ENCODE data around the gene STK33.
"Not testable (repeated sequence)": the region's sequence is repeated elsewhere in the genome, so short reads cannot be mapped to it uniquely, and the experiment has no call there.

STK33 gene

DNA sequence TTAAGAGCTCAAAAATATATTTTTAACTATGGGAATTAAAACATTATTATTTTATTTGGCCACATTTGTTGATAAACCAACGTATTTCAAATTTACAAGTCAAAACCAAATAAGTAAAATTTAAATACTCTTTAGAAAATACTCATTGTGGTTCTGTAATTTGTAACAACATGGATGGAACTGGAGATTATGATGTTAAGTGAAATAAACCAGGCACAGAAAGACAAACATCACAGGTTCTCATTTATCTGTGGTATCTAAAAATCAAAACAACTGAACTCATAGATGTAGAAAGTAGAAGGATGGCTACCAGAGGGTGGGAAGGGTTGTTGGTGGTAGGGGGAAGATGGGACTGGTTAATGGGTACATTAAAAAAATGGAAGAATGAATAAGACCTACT is 50.8 kb downstream of the STK33 start:
- no peak for DNase-seq (ENCODE audit: low spot score)

DNA sequence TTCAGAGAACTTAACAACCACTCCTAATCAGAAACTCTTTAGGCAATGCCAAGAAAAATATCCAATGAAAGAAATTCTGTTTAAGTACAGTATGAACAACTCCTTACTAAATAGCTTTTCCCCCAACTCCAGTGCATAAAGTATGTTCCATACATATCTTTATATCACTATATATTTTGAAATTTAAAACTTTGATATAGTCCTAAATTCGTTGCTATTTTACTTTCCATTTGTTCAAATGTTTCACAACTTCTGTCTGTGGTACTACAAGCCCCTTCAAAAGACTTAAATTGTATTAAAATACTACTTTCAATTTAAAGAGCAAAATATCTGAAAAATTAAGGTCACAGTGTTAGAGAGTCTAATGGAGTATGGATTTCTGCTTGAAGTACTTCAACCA is 52.6 kb downstream of the STK33 start:
- no peak for DNase-seq (ENCODE audit: low spot score)

DNA sequence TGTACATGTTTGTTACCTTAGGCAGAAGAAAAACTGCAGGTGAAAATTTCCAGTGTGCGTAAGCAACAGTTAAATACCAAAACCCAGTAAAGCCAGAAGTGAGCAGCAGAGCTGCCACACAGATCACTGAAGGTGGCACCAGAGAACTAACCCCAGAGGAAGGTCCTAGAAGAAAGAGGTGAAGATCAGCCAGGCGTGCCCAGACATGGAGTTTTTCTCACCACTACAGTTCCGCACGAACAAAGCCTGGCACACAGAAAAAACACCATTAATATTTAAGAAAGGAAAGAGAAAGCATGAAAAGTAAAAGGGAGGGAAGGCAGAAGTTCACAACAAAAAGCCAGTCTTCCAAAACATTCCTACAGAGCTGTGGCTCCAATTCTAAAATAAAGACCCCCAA is 60.7 kb downstream of the STK33 start:
- DNase-seq (ENCODE audit: low spot score): no peak

DNA sequence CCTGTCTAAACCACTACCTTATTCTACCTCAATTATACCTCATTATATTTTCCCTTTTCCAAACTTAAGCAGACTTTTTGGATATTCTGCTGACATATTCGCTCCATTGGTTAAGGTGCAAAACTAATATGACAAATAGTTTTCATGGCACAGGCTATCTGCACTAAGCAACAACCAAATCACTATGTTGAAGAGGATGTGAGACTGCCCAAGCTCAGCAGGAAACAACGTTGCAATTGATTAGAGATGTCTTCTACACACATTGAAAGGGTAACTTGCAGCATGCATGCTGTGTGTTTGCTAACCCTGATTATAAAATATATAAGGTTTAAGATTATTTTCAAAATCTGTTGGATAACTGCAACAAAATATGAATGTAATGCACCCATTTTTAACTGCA is 61.6 kb downstream of the STK33 start:
- no peak for DNase-seq (ENCODE audit: low spot score)

DNA sequence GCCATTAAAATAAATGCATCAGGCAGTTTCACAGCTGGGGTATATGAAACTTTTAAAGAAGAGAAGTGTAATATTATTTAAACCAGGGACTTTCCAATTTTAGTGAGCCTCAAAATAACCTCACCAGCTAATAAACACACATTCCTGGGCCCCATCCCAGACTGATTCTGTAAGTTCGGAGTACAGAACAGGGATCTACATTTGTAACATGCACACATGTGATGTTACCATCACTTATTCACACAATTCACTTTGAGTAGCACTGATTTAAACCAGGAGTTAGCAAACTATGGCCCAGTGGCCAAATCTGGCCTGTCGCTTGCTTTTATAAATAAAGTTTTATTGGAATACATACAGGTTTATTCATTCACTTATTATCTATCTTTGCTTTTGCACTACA is 62.0 kb downstream of the STK33 start:
- no peak for DNase-seq (ENCODE audit: low spot score)

DNA sequence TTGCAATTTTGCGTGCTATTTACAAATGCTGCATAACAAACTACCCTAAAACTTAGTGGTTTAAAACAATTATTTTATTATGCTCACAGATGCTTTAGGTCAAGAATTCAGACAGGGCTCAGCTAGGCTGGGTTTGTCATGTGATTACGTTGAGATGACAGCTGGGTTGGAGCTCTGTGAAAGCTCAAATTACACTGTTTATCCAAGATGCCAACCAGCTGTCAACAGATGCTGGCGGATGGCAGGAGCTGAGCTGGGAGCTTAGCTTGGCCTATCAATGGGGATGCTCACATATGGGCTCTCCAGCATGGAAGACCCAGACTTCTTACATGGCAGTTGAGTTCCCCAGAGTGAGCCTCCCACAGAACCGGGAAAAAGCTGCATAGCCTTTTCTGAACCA is 62.7 kb downstream of the STK33 start:
- no peak for DNase-seq (ENCODE audit: low spot score)

DNA sequence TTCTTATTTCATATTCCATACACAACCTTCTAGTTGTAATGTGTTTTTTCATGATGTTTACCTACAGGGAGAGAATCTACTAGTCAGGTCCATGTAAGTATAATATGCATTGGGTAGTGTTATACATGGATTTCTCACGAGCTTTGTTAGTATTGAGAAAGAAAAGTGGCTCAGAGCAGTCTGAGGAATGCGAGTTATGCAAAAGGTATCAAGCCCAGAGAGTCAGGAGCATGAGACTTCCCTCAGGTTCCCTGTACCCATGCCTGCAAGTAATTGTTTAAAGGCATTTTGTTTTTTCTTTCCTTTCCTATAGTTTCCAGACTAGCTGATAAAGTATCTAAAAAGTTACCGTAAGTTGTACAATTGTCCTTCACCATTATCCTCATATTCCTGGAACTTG is 66.1 kb downstream of the STK33 start:
- DNase-seq (ENCODE audit: low spot score): no peak

DNA sequence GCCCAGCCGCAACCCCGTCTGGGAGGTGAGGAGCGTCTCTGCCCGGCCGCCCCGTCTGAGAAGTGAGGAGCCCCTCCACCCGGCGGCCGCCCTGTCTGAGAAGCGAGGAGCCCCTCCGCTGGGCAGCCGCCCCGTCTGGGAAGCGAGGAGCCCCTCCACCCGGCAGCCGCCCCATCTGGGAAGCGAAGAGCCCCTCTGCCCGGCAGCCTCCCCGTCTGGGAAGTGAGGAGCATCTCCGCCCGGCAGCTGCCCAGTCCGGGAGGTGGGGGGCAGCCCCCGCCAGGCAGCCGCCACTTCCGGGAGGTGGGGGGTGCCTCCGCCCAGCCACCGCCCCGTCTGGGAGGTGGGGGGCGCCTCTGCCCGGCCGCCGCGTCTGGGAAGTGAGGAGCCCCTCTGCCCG is 70.6 kb downstream of the STK33 start:
- DNase-seq (ENCODE audit: low spot score): no peak

DNA sequence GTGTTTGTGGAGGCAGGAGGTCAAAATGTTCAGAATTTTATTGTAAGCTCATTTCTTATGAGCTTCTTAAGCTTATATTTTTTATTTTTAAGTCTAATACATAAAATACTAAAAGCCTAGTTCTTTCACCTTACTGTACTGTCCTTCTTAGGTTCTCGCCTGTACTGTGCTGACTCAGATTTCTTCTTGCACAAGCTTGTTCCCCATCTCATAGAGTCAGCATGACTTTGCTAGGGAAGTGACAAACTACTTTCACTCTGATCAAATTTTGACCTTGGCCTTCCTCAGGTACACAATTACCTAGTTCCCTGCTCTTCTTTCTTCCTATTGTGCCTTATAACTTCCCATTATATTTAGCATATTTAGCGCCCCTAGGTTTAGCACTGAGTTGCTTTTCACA is 81.5 kb downstream of the STK33 start:
- no peak for DNase-seq (ENCODE audit: low spot score)

DNA sequence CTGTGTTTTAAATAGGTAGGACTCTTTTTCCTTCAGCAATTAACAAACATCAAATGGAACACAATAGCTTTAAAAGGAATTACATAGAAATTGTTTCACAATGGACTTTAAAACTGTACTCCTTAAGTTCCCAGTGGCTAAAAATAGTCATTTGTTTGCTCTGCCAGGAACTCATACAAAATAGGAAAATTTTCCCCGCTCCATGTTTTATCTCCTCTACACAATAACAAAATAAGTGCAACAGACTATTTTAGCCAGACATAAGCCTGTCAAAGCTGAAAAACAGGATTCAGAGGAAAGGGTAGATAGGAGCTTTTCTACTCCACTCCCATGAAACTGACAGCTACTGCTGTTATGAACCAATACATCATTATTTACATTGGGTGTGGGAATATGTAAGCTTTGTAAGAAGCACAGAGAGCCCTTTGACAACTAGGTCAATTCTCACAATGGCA is 90.1 kb downstream of the STK33 start:
- DNase-seq (ENCODE audit: low spot score): no peak

DNA sequence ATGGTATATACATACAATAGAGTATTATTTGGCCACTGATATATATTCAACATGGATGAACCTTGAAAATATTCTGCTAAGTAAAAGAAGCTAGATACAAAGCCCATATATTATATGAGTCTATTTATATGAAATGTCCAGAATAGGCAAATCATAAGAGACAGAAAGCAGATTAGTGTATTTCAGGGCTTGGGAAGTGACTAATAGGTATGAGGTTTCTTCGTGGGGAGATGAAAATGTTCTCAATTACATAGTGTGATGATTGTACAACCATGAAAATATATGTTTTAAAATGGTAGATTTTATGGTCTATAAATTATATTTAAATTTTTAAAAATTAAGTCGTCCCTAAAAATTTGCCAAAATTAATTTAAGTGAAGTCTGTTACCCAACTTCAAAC is 92.2 kb downstream of the STK33 start:
- no peak for DNase-seq (ENCODE audit: low spot score)

DNA sequence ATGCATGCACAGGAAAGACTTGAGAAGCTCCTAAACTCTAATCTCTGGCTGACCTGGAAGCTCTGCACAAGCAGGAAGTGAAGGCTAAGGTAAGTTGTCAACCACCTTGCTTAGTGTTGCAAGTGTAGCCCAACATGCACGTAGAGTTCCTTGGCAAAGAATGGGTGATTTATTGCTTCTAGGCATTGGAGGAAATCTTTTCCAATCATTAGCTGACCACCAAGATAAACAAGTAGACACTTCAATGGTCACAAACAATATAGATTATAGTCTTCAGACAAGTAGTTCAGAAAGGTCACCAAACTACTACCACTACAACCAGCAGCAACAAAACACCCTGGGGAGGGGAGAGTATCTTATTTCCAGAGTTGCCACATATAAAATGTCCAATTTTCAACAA is 105.6 kb downstream of the STK33 start:
- DNase-seq (ENCODE audit: low spot score): no peak

DNA sequence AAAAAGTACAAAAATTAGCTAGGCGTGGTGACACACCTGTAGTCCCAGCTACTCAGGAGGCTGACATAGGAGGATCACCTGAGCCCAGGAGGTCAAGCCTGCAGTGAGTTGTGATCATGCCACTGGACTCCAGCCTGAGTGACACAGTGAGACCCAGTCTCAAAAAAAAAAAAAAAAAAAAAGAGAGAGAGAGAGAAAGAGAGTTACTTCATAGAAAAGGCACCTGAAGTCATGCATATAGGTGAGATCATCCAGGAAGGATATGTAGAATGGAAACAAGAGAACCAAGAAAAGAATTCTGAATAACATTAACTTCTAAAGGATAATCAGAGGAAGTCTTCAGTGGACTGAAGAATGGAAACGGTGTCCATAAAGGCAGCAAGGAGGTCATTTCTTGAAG is 106.8 kb downstream of the STK33 start:
- no peak for DNase-seq (ENCODE audit: low spot score)

DNA sequence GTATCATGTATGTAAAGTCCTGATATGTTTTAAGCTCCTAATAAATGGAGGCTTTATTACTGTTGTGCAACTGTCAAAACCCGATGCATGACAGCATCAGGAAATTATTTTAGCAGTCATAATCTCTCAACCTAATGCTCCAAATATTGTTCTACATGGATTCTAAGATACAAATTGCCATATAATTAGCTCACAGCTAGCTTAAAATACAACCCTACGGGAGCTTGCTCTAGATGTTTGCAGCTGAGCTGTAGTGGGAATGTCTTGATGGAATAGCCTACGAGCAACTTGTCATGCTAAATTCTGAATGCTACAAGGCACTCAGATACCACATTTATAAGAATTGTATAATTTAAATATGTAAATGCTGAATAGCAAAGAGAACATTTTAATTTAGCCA is 109.8 kb downstream of the STK33 start:
- DNase-seq (ENCODE audit: low spot score): no peak

DNA sequence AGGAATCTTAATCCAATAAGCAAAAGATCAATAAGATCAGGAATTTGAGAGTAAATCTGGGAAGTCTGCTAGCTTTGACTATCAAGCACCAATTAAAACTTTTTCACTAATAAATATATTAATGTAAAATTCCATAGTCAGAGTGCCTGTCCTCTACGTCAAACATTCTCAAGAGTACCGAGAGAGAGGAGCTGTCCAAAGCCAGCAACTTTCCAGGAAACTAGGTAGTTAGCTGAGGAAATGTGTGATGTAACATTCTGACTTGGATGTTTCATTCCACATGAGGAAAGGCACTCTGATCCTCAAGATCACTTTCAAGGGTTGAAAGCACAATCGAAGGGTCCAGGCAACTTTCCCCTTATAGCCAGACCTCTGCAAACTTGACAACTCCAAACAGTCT is 113.2 kb downstream of the STK33 start:
- DNase-seq (ENCODE audit: low spot score): no peak

DNA sequence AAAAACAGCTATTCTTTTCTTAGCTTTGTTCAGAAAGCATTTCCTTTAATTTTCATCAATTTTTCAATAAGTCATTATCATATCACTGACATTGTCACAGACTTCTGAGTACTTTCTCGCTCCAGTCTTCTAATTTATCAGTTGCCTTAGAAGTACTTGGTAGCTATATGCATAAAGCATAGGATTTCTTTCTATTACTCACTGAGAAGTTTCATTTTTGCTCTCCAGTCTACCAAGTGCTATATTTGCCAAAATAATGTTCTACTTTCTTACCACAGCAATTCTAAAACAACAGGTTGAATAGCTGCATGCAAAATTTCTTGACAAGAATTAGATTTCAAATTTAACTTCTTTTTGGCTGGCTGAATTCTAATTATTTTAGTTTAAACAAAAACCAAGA is 116.3 kb downstream of the STK33 start:
- no peak for DNase-seq (ENCODE audit: low spot score)

DNA sequence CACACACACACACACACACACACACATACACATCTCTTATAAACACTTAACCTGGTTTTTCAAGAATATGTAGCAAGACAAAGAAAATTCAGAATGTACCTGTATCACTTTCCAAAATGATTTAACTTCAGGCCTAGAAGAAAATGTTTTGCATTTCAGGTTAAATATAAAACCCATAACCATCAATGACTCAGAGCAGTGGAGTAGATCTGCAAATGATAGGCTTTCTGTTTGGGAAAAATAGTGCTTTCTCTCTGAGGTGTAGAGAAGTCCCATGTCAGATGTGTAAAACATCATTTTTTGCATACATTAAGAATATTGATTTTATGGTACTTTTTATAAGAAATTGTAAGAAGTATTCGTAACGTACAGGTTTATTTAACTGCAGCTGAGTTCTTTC is 116.9 kb downstream of the STK33 start:
- no peak for DNase-seq (ENCODE audit: low spot score)

DNA sequence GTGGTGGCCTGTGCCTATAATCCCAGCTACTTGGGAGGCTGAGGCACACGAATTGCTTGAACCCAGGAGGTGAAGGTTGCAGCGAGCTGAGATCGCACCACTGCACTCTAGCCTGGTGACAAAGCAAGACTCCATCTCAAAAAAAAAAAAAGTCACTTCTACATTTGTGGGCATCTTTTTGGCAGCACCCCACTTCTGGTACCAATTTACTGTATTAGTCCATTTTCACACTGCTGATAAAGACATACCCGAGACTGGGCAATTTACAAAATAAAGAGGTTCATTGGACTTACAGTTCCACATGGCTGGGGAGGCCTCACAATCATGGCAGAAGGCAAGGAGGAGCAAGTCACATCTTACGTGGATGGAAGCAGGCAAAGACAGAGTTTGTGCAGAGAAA is 126.2 kb downstream of the STK33 start:
- not testable (repeated sequence) for DNase-seq (ENCODE audit: low spot score)

DNA sequence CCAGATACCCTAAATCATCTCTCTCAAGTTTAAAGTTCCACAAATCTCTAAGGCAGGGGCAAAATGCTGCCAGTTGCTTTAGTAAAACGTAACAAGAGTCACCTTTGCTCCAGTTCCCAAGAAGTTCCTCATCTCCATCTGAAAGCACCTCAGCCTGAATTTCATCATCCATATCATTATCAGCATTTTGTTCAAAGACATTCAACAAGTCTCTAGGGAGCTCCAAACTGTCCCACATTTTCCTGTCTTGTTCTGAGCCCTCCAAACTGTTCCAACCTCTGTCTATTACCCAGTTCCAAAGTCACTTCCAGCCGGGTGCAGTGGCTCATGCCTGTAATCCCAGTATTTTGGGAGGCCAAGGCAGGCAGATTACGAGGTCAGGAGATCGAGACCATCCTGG is 126.7 kb downstream of the STK33 start:
- not testable (repeated sequence) for DNase-seq (ENCODE audit: low spot score)

DNA sequence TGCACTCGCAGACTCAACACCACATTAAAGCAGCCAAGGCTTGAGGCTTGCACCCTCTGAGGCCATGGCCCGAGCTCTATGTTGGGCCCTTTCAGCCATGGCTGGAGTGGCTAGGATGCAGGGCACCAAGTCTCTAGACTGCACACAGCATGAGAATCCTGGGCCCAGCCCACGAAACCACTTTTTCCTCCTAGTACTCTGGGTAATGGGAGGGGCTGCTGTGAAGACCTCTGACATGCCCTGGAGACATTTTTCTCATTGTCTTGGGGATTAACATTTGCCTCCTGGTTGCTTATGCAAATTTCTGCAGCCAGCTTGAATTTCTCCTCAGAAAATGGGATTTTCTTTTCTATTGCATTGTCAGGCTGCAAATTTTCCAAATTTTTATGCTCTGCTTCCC is 127.1 kb downstream of the STK33 start:
- not testable (repeated sequence) for DNase-seq (ENCODE audit: low spot score)

DNA sequence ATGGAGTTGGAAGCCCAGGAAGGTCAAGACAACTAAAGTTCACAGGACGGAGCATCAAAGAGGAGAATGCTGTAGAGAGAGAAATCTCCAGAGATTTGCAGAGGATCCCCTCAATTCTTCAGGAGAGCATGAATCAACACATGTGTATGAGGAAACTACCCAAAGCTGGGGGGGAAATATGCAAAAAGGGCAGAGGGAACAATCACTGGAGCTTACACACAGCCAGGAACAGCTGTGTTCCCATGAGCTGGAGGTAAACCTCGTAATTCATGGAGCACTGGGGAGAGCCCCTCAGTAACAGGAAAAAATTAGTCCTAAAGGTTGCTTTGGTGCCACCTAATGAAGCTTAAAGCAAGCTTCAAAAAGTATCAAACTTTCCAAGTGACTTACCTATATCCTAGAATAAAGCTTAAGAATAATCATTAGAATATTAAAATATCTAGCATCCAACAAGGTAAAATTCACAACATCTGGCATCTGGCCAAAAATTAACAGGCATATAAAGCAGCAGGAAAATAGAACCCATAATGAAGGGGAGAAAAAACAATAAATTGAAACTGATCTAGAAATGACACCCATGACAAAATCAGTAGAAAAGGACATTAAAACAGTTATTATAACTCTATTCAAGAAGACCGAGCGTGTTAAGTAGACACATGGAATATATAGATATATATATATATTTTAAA is 134.2 kb downstream of the STK33 start:
- DNase-seq (ENCODE audit: low spot score): no peak

DNA sequence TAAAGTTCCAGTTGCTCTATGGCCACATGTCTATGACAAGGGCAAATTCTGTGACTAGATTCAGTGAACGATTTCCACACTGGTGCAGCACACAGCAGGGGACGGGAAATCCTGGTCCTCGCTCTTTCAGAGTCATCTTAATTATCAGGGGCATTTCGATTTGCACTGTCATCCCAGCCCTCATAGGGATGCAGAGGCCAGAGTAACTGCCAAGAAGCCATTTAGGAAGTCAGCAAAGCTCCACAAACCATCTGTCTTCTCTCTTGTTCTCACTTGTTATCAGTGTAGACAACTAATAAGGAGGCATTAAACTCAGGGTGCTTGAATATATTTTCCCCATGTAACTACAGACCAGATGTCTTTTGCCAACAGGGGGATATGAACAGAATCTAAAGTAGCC is 151.7 kb downstream of the STK33 start:
- no peak for DNase-seq (ENCODE audit: low spot score)

DNA sequence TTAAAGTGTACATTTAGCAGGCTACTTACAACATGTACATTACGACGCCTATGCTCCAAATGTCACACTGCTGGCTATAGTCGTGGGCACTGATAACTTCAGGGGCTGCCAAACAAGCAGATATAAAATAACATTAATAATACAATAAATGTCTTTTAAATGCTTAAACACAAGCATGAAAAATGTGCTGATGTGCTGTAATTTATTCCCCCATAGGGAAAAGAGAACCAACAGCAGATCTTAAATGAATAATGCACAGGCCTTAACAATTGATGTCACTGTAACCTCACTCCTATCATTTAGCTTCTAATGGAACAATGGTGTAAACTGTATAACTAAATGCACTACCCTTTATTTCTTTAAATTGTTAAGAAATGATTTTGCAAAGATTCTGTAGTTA is 153.4 kb downstream of the STK33 start:
- DNase-seq (ENCODE audit: low spot score): no peak

DNA sequence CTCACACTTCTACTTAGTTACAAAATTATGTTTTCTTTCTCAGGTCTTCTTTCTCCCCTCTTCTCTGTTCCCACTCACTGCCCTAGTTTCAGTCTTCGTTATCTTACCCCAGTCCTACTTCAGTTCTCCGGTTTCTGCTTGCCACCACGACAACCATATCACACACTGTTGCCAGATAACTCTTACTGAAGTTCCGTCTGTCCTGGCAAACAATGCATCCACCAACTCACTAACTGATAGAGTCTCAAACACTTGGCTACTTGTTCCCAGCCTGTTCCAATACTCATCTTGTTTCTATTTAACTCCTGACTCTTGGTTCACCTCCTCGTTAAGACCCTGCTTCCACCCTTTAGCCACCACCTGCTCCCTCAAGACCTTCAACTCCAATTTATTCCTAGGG is 164.5 kb downstream of the STK33 start:
- no peak for DNase-seq (ENCODE audit: low spot score)

DNA sequence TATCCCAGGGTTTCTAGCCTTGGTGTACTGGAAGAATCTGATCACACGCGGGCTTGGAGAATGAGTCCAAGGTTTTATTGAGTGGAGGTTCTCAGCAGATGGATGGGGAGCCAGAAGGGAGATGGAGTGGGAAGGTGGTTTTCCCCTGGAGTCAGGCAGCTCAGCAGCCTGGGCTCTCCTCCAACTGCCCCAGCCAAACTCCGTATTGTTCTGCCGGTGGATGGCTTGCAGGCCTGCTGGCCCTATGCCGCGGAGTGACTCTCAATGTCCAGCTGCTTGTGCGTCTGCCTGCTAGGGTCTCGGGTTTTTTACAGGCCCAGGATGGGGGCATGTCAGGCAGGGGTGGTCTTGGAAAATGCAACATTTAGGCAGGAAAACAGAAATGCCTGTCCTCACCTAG is 168.0 kb downstream of the STK33 start:
- no peak for DNase-seq (ENCODE audit: low spot score)

All from AG08395 (cell line).